AG04450 (cell line): Measurements from ENCODE around the gene BIN1. TPM values are rescaled to one million over a fixed set of nuclear protein-coding genes. Genes with fewer than 3 reads are reported as not detected.

ENCODE experiments used
- CTCF ChIA-PET: fragments of 300-600, 350-600 bp; formaldehyde crosslinking; extraction: SDS; loops from one replicate; lab custom pipeline; 2022; ENCODE audit warnings: antibody characterized with exemption, inconsistent platforms; lab: Charles Lee
- POLR2A ChIA-PET: fragments of 350-600 bp; formaldehyde crosslinking; extraction: SDS; loops from one replicate; lab custom pipeline; 2021; ENCODE audit warnings: antibody characterized with exemption, inconsistent platforms; lab: Yijun Ruan, JAX
- DNase-seq: peaks from one replicate; pipeline ENCODE4 v3.0.0-alpha.2; 2011; ENCODE audit warnings: low read depth, low spot score
- H3K27ac ChIP-seq: one replicate; pipeline ENCODE4 v1.5.1; 2012; ENCODE audit warnings: low read depth, low read length, control low read depth
- H3K27me3 ChIP-seq: one replicate; pipeline ENCODE4 v1.6.0; 2012; ENCODE audit warnings: low read length; ENCODE audit not compliant: control insufficient read depth, insufficient read depth
- H3K4me3 ChIP-seq: 2 replicates; pipeline ENCODE4 v1.5.1; 2011; ENCODE audit warnings: mild to moderate bottlenecking, low read depth, low read length, control low read depth
- H3K9me3 ChIP-seq: 2 replicates; pipeline ENCODE4 v1.5.1; 2012; ENCODE audit warnings: low read length; ENCODE audit not compliant: control insufficient read depth, insufficient read depth
- polyA plus RNA-seq: library from polyadenylated mRNA; depleted of rRNA; stranded (reverse); fragments of >200 nt; gene quantifications from 2 replicates; pipeline ENCODE4 v1.2.3, GENCODE V29; 2011
- TF ChIP-seq, protein P1 (sequence below): IDR thresholded peaks from 2 replicates; pipeline ENCODE4 v1.5.1; 2011; ENCODE audit warnings: low read depth, low read length, control low read depth, inconsistent platforms

Gene BIN1
- polyA plus RNA-seq, 1 experiment: 32.4 TPM

DNA sequence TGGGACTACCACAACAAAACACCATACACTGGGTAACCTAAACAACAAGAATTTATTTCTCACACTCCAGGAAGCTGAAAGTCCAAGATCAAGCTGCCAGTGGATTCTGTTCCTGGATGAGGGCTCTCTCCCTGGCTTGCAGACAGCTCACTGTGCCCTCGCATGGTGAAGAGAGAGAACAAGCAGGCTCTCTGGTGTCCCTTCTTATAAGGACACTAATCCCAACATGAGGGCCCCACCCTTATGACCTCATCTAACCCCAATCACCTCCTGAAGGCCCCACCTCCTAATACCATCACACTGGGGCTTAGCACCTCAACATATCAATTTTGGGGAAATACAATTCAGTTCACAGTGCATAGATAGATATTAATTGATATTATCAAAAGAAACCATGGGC, 83.5 kb downstream of the BIN1 start:
- POLR2A ChIA-PET: no interaction called here
- TF ChIP-seq, protein P1, sequence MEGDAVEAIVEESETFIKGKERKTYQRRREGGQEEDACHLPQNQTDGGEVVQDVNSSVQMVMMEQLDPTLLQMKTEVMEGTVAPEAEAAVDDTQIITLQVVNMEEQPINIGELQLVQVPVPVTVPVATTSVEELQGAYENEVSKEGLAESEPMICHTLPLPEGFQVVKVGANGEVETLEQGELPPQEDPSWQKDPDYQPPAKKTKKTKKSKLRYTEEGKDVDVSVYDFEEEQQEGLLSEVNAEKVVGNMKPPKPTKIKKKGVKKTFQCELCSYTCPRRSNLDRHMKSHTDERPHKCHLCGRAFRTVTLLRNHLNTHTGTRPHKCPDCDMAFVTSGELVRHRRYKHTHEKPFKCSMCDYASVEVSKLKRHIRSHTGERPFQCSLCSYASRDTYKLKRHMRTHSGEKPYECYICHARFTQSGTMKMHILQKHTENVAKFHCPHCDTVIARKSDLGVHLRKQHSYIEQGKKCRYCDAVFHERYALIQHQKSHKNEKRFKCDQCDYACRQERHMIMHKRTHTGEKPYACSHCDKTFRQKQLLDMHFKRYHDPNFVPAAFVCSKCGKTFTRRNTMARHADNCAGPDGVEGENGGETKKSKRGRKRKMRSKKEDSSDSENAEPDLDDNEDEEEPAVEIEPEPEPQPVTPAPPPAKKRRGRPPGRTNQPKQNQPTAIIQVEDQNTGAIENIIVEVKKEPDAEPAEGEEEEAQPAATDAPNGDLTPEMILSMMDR: no peak
- no peak overlapping the region for H3K27ac ChIP-seq
- H3K4me3 ChIP-seq: no peak overlapping the region
- H3K27me3 ChIP-seq: peaks cover 3% of the 10 kb centered on the region
- CTCF ChIA-PET: no interaction called here
- no peak for DNase-seq
- H3K9me3 ChIP-seq: no peaks in the 10 kb centered on the region; the same call in 1 of the 2 replicates

DNA sequence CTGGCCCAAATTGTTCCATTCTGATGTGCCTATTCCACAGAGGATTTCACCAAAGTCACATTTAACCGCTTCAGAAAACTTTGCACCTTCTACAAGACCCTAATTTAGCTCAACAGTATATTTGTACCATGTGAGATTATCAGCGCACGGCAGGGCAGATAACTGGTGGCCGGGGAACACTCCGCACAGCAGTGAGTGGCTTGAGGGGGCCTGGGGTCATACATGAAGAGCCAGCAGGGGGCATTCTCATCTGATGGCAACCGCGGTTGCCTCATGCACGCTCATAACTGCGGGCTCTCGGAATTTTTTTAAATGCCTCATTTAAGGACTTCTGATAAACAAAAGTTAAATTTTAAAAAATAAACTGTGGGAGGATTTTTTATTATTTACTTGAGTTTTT, 84.1 kb downstream of the BIN1 start:
- H3K9me3 ChIP-seq: no peaks in the 10 kb centered on the region; the same call in 1 of the 2 replicates
- TF ChIP-seq, protein P1: no peak
- ChIA-PET CTCF (no interaction called here), POLR2A (no interaction called here)
- DNase-seq: no peak
- H3K27me3 ChIP-seq: peaks cover 4% of the 10 kb centered on the region
- no peak overlapping the region for H3K4me3 ChIP-seq
- peak overlapping the region; percentile 31 for H3K27ac ChIP-seq

DNA sequence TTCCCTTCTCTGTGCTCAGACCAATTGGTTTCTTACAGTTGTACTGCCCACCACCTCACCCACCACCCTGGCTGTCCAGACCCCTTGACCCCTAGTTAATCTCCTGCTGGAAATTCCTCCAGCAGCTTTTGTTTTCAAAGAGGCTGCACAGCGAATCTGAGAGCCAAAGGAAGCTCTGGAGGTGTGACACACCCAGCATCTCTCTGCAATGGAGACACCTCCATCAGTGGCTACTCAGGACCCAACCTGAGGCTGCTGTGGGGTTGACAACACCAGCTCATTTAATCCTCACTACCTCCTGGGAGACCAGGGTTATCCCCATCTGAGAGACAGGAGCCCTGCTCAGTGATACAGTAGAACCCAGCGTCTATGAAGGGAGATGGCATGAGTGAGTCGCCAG, 86.4 kb downstream of the BIN1 start:
- DNase-seq: no peak
- H3K27ac ChIP-seq: no peak overlapping the region
- POLR2A ChIA-PET: no interaction called here
- TF ChIP-seq, protein P1: no peak
- no peaks in the 10 kb centered on the region; the same call in 1 of the 2 replicates for H3K9me3 ChIP-seq
- peaks cover 4% of the 10 kb centered on the region for H3K27me3 ChIP-seq
- CTCF ChIA-PET: interaction anchor here (1.1 kb wide), 1 partner anchor 49 kb away, joined by 5 read pairs; no protein-coding TSS in a partner anchor
- no peak overlapping the region for H3K4me3 ChIP-seq

DNA sequence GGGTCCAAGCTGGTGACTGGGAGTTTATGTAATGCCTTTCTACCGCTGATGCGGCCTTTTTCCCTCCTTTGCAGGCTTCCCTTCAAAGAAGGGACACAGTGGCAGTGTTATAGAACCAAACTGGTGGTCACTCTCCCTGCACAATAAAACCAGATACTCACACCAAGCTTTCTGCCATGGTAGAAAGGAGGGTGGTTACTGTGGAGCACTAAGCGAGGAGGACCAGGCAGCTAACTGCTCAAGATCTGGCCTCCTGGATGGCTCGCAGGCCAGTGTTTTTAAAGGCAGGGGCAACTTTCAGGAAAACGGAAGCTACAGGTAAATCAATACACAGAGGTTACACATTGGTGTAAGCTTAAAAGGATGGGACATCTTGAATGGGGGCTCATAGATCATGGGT, 89.4 kb downstream of the BIN1 start:
- Histone ChIP-seq H3K4me3 (no peak overlapping the region), H3K27ac (no peak overlapping the region), H3K27me3 (peaks cover 4% of the 10 kb centered on the region), H3K9me3 (no peaks in the 10 kb centered on the region; the same call in 1 of the 2 replicates)
- ChIA-PET CTCF (interaction anchor here (1.9 kb wide), 1 partner anchor 46 kb away, joined by 7 read pairs; no protein-coding TSS in a partner anchor), POLR2A (no interaction called here)
- TF ChIP-seq, protein P1: no peak
- no peak for DNase-seq

DNA sequence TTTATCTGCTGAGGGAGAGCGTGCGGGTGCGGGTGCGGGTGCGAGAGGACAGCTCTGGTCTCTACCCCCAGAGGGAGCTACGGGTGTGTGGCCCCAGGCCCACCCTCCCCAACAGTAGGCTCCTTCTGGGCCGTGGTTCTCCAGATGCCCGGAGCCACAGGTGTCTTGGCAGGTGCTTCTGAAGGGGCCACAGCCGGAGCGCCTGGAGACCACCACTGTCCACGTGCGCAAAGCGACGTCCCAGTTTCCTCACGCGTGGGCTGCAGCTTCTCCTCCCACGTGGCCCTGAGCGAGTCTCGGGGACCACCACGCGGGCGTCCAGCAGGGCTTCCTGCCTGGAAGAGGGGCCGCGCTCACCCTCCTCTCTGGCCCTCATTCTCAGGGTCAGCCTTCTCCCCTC, 90.6 kb downstream of the BIN1 start:
- no peak overlapping the region for H3K4me3 ChIP-seq
- H3K27me3 ChIP-seq: peaks cover 4% of the 10 kb centered on the region
- DNase-seq: no peak
- ChIA-PET CTCF (interaction anchor here (0.5 to 0.6 kb wide), 2 partner anchors 23 to 25 kb away, joined by 3 to 9 read pairs; no protein-coding TSS in a partner anchor), POLR2A (no interaction called here)
- H3K9me3 ChIP-seq: no peaks in the 10 kb centered on the region; the same call in 1 of the 2 replicates
- TF ChIP-seq, protein P1: no peak
- no peak overlapping the region for H3K27ac ChIP-seq
